ENCODE results near the gene TPSD1.
"Not testable (repeated sequence)": the region's sequence is repeated elsewhere in the genome, so short reads cannot be mapped to it uniquely, and the experiment has no call there.

DNA sequence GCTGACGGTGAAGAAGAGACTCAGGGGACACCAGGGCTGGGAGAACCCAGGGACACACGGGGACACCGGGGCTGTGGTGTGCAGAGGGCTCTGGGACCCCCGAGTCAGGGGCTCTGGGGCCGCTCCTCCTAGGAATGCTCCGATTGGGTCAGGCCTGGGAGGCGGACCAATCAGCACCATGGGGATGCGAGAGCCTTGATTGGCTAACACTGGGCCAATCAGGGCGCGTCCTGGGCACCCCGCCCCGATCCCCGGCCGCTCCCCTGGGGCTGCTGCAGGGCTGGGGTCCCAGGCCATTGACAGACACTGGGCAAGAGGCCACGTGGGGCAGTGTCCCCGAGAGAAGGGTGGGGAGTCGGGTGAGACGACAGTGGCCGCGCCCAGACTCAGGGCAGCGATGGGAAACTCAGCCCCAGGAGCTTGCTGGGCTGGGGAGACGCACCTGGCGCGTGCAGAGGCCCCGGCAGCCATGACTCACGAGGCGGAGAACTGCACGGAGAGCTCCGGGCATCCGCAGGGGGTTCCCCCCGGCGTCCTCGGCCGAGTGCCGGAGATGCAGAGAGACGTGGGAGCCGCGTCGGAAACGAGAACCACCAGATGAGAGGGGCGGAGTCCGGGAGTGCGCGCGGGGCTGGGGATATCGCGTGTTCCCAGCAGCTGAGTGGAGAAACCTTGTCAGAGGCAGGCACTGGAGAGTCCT is 23.7 kb upstream of the TPSD1 start:
- TF ChIP-seq, protein P1, sequence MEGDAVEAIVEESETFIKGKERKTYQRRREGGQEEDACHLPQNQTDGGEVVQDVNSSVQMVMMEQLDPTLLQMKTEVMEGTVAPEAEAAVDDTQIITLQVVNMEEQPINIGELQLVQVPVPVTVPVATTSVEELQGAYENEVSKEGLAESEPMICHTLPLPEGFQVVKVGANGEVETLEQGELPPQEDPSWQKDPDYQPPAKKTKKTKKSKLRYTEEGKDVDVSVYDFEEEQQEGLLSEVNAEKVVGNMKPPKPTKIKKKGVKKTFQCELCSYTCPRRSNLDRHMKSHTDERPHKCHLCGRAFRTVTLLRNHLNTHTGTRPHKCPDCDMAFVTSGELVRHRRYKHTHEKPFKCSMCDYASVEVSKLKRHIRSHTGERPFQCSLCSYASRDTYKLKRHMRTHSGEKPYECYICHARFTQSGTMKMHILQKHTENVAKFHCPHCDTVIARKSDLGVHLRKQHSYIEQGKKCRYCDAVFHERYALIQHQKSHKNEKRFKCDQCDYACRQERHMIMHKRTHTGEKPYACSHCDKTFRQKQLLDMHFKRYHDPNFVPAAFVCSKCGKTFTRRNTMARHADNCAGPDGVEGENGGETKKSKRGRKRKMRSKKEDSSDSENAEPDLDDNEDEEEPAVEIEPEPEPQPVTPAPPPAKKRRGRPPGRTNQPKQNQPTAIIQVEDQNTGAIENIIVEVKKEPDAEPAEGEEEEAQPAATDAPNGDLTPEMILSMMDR (IDR thresholded peaks at IDR 0.05): not testable (repeated sequence)
- TF ChIP-seq POLR2A (IDR thresholded peaks at IDR 0.05): not testable (repeated sequence)

Measured in uterus (tissue), 2 donors.